H1 (cell line): ENCODE results near the gene PPP1R13B.

Source experiments
- CEBPB ChIP-seq: IDR thresholded peaks from 2 replicates; pipeline ENCODE4 v1.6.1; 2012; ENCODE audit warnings: low read depth, low read length
- CHD2 ChIP-seq: IDR thresholded peaks from 2 replicates; pipeline ENCODE4 v1.6.1; 2012; ENCODE audit warnings: low read length, improper control_type of control experiment
- FOSL1 ChIP-seq: IDR thresholded peaks from 2 replicates; pipeline ENCODE4 v1.6.1; 2011; ENCODE audit warnings: mild to moderate bottlenecking, low read depth, low read length, moderate library complexity; ENCODE audit not compliant: insufficient read depth
- GTF2F1 ChIP-seq: IDR thresholded peaks from 2 replicates; pipeline ENCODE4 v1.6.1; 2012; ENCODE audit warnings: low read depth, low read length, improper control_type of control experiment, borderline replicate concordance
- HDAC2 ChIP-seq, 2 experiments: fragments of 300-600 bp in 1 of 2; sonication (generic) in 1 of 2; IDR thresholded peaks; 2 replicates each; pipeline ENCODE4 v1.6.1; 2011 to 2012; ENCODE audit warnings: low read depth in 2 of 2, low read length in 2 of 2, mild to moderate bottlenecking in 2 of 2, moderate library complexity in 2 of 2, borderline replicate concordance in 1 of 2, inconsistent platforms in 1 of 2
- POLR2A ChIP-seq, 2 experiments: IDR thresholded peaks; 1 replicate in 1 of 2; 2 replicates in 1 of 2; pipeline ENCODE4 v1.6.1; 2011; ENCODE audit warnings: low read depth in 2 of 2, low read length in 2 of 2, mild to moderate bottlenecking in 2 of 2; ENCODE audit errors: control extremely low read depth in 1 of 2
- RAD21 ChIP-seq, 2 experiments: IDR thresholded peaks in 1 of 2; conservative IDR thresholded peaks in 1 of 2; 2 replicates each; pipeline ENCODE4 v1.6.1; 2011; ENCODE audit warnings: low read depth in 2 of 2, low read length in 2 of 2, improper control_type of control experiment in 1 of 2, inconsistent platforms in 1 of 2, mild to moderate bottlenecking in 1 of 2, moderate library complexity in 1 of 2
- SIN3A ChIP-seq, 2 experiments: IDR thresholded peaks in 1 of 2; conservative IDR thresholded peaks in 1 of 2; 2 replicates each; pipeline ENCODE4 v1.6.1; 2011 to 2012; ENCODE audit warnings: low read length in 2 of 2, improper control_type of control experiment in 1 of 2, low read depth in 1 of 2, mild to moderate bottlenecking in 1 of 2
- TAF1 ChIP-seq: IDR thresholded peaks from 2 replicates; pipeline ENCODE4 v1.6.1; 2011; ENCODE audit warnings: mild to moderate bottlenecking, low read depth, low read length
- YY1 ChIP-seq: IDR thresholded peaks from 2 replicates; pipeline ENCODE4 v1.6.1; 2011; ENCODE audit warnings: low read depth, mild to moderate bottlenecking, low read length
- TF ChIP-seq, protein P1 (sequence below): IDR thresholded peaks from 2 replicates; pipeline ENCODE4 v1.6.1; 2012; ENCODE audit warnings: inconsistent platforms
- TF ChIP-seq, protein P2 (sequence below), 3 experiments: IDR thresholded peaks; 1 replicate in 2 of 3; 2 replicates in 1 of 3; pipeline versions ENCODE4 v1.5.1 to v1.6.1; 2011; ENCODE audit warnings: low read length in 3 of 3, mild to moderate bottlenecking in 3 of 3, inconsistent platforms in 2 of 3, low read depth in 1 of 3, moderate library complexity in 1 of 3; ENCODE audit not compliant: insufficient read depth in 1 of 3; ENCODE audit errors: control extremely low read depth in 1 of 3
- TF ChIP-seq, protein P3 (sequence below): IDR thresholded peaks from 2 replicates; pipeline ENCODE4 v1.6.1; 2011; ENCODE audit warnings: low read length, improper control_type of control experiment
- TF ChIP-seq, protein P4 (sequence below): IDR thresholded peaks from 2 replicates; pipeline ENCODE4 v1.6.1; 2012; ENCODE audit warnings: low read length, inconsistent platforms

DNA sequence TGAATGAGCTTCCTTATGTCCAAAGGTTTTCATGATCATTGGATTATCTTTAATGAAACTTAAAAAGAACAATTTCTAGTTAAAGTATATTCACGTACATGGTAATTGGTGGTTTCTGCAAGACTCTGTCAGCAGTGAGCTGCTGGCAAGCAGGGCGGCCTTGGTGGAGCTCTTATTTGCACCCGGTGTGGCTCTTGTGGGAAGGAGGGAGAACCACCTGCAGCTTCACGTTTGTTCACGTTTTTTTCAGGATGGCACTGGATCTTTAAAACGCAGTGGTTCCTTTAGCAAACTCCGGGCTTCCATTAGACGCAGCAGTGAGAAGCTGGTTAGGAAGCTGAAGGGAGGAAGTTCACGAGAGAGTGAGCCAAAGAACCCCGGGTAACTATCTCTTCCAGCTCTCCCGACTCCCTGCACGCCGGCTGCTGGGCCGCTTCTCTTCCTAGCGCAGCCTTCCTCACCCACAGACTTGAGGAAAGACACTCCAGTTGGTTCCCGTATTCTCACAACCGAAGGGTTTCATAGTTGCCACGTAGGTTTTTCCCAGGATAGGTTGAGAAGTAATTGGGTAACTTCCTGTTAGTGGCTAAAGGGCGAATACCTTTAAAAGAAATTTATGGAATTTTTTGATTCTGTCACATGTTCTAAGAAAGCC is 160.4 kb downstream of the PPP1R13B start:
- TF ChIP-seq, protein P1, sequence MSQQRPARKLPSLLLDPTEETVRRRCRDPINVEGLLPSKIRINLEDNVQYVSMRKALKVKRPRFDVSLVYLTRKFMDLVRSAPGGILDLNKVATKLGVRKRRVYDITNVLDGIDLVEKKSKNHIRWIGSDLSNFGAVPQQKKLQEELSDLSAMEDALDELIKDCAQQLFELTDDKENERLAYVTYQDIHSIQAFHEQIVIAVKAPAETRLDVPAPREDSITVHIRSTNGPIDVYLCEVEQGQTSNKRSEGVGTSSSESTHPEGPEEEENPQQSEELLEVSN, result no peak
- TF ChIP-seq, protein P2, sequence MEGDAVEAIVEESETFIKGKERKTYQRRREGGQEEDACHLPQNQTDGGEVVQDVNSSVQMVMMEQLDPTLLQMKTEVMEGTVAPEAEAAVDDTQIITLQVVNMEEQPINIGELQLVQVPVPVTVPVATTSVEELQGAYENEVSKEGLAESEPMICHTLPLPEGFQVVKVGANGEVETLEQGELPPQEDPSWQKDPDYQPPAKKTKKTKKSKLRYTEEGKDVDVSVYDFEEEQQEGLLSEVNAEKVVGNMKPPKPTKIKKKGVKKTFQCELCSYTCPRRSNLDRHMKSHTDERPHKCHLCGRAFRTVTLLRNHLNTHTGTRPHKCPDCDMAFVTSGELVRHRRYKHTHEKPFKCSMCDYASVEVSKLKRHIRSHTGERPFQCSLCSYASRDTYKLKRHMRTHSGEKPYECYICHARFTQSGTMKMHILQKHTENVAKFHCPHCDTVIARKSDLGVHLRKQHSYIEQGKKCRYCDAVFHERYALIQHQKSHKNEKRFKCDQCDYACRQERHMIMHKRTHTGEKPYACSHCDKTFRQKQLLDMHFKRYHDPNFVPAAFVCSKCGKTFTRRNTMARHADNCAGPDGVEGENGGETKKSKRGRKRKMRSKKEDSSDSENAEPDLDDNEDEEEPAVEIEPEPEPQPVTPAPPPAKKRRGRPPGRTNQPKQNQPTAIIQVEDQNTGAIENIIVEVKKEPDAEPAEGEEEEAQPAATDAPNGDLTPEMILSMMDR (IDR thresholded peaks at IDR 0.05; ENCODE audit: control extremely low read depth in 1 of 3, insufficient read depth in 1 of 3, low read depth in 1 of 3, low read length in 3 of 3), result no peak
- TF ChIP-seq POLR2A (IDR thresholded peaks at IDR 0.05; ENCODE audit: control extremely low read depth in 1 of 2, low read depth in 2 of 2, low read length in 2 of 2), result no peak
- TF ChIP-seq CHD2, result no peak
- no peak for TF ChIP-seq RAD21 (IDR thresholded peaks at IDR 0.05 in 1 of 2, conservative IDR thresholded peaks at IDR 0.05 in 1 of 2; ENCODE audit: low read depth in 2 of 2, low read length in 2 of 2)
- TF ChIP-seq FOSL1, result no peak
- no peak for TF ChIP-seq SIN3A (conservative IDR thresholded peaks at IDR 0.05 in 1 of 2, IDR thresholded peaks at IDR 0.05 in 1 of 2; ENCODE audit: low read depth in 1 of 2, low read length in 2 of 2)
- no peak for TF ChIP-seq CEBPB
- TF ChIP-seq YY1, result no peak
- no peak for TF ChIP-seq GTF2F1
- TF ChIP-seq, protein P3, sequence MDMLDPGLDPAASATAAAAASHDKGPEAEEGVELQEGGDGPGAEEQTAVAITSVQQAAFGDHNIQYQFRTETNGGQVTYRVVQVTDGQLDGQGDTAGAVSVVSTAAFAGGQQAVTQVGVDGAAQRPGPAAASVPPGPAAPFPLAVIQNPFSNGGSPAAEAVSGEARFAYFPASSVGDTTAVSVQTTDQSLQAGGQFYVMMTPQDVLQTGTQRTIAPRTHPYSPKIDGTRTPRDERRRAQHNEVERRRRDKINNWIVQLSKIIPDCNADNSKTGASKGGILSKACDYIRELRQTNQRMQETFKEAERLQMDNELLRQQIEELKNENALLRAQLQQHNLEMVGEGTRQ, result no peak
- TF ChIP-seq, protein P4, sequence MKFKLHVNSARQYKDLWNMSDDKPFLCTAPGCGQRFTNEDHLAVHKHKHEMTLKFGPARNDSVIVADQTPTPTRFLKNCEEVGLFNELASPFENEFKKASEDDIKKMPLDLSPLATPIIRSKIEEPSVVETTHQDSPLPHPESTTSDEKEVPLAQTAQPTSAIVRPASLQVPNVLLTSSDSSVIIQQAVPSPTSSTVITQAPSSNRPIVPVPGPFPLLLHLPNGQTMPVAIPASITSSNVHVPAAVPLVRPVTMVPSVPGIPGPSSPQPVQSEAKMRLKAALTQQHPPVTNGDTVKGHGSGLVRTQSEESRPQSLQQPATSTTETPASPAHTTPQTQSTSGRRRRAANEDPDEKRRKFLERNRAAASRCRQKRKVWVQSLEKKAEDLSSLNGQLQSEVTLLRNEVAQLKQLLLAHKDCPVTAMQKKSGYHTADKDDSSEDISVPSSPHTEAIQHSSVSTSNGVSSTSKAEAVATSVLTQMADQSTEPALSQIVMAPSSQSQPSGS, result no peak
- TF ChIP-seq HDAC2 (IDR thresholded peaks at IDR 0.05; ENCODE audit: borderline replicate concordance in 1 of 2, low read depth in 2 of 2, low read length in 2 of 2), result no peak
- no peak for TF ChIP-seq TAF1
